MCF 10A (cell line): Measurements from ENCODE around the gene TMEM179. TPM values are rescaled to one million over a fixed set of nuclear protein-coding genes. Genes with fewer than 3 reads are reported as not detected.

Experiments
- BruUV-seq: library from RNA; stranded (reverse); fragments of 400-500 nt; replicated peaks from 2 replicates; lab custom pipeline; 2021; lab: Mats Ljungman, UMichigan
- CTCF ChIA-PET: fragments of 300-600 bp; sonication (Branson Sonifier 250); formaldehyde crosslinking; extraction: SDS; loops from one replicate; lab custom pipeline; 2021; ENCODE audit warnings: antibody characterized with exemption, inconsistent platforms; lab: Yijun Ruan, JAX
- POLR2A ChIA-PET: fragments of 300-600, 350-650 bp; sonication (Branson Sonifier 250); formaldehyde crosslinking; extraction: SDS; loops from one replicate; lab custom pipeline; 2020; ENCODE audit warnings: antibody characterized with exemption, inconsistent platforms; lab: Yijun Ruan, JAX
- DNase-seq: peaks from one replicate; pipeline ENCODE4 v3.0.0-alpha.2; 2018; ENCODE audit not compliant: unreplicated experiment
- H3K27ac Mint-ChIP-seq: one replicate; pipeline ENCODE4 v1.8.0; 2022; ENCODE audit warnings: mild to moderate bottlenecking, low read depth, mixed read lengths; ENCODE audit not compliant: unreplicated experiment
- H3K27me3 Mint-ChIP-seq: one replicate; pipeline ENCODE4 v1.8.0; 2022; ENCODE audit warnings: mixed read lengths; ENCODE audit not compliant: insufficient read depth, unreplicated experiment
- H3K36me3 Mint-ChIP-seq: one replicate; pipeline ENCODE4 v1.8.0; 2022; ENCODE audit warnings: mild to moderate bottlenecking, moderate library complexity, mixed read lengths; ENCODE audit not compliant: insufficient read depth, unreplicated experiment
- H3K4me1 Mint-ChIP-seq: one replicate; pipeline ENCODE4 v1.8.0; 2022; ENCODE audit warnings: mixed read lengths; ENCODE audit not compliant: insufficient read depth, unreplicated experiment
- H3K4me3 Mint-ChIP-seq: one replicate; pipeline ENCODE4 v1.8.0; 2022; ENCODE audit warnings: mild to moderate bottlenecking, moderate library complexity, mixed read lengths; ENCODE audit not compliant: unreplicated experiment
- H3K9me3 Mint-ChIP-seq: one replicate; pipeline ENCODE4 v1.8.0; 2022; ENCODE audit warnings: mixed read lengths; ENCODE audit not compliant: unreplicated experiment
- CTCF ChIP-seq: fragments of 200-600 bp; IDR thresholded peaks from one replicate; pipeline ENCODE4 v1.8.0; 2022; ENCODE audit warnings: antibody characterized with exemption, mild to moderate bottlenecking; ENCODE audit not compliant: unreplicated experiment
- intact Hi-C: fragments of 100-400 bp; cut with micrococcal nuclease; formaldehyde crosslinking; loops from 2 replicates; pipeline ENCODE4 v1.14.1; 2022
- total RNA-seq: library from RNA; stranded (reverse); gene quantifications from 2 replicates; pipeline ENCODE4 v1.2.3, GENCODE V29; 2022

Gene TMEM179
- total RNA-seq, 1 experiment from 2014 or later, result not detected

DNA sequence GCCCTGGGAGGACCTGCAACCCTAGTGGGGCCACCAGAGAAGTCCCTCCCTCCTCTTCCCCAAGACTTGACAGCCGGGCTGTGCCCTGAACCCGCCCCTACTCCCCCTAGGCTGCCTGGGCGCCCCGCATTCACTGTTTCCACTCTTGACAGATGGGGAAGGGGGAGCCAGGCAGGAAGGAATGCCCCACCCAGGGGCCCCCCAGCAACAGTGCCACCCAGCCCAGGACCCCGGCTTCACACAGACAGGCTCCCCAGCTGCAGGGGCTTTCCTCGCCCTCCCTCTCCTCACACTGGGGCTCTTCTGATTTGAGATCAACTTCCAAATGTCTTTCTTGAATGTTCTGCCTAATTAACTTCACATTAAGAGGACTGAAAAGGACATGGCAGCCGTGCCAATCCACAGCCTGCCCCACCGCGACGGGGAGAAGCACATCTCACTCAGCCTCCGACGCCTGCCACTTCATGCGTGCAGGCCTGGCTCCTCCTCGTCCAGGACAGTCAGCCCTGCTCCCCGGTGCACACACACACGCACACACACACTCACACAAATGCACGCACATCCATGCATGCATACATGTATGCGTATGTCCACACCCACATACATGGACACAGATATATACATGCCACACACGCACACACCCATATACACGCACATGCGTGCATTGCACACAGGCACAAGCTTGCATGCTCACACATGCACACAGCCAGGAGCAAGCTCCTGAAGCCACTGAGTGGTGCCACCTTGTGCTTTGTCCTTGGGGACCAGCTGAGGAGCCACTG lies 44.6 kb downstream of the TMEM179 start:
- no peak overlapping the region for H3K27ac Mint-ChIP-seq
- H3K4me1 Mint-ChIP-seq, result peaks cover 6% of the 10 kb centered on the region
- no peak for DNase-seq
- intact Hi-C loops, result no loop called here
- no peaks in the 10 kb centered on the region for H3K36me3 Mint-ChIP-seq
- H3K4me3 Mint-ChIP-seq, result no peak overlapping the region
- ChIA-PET CTCF (interaction anchor here (0.6 to 1.6 kb wide), 2 partner anchors 338 to 422 kb away, joined by 3 to 4 read pairs; no protein-coding TSS in a partner anchor), POLR2A (no interaction called here)
- no TSS peak for BruUV-seq
- peaks cover 30% of the 10 kb centered on the region for H3K27me3 Mint-ChIP-seq
- H3K9me3 Mint-ChIP-seq, result no peaks in the 10 kb centered on the region
- TF ChIP-seq CTCF, result no peak

- peaks cover 35% of the 10 kb centered on the region for H3K27me3 Mint-ChIP-seq
- CTCF ChIA-PET, result no interaction called here
Measured at GRCh38 chr14:104559028-104559803, 45.4 kb downstream of the TMEM179 start.

DNA sequence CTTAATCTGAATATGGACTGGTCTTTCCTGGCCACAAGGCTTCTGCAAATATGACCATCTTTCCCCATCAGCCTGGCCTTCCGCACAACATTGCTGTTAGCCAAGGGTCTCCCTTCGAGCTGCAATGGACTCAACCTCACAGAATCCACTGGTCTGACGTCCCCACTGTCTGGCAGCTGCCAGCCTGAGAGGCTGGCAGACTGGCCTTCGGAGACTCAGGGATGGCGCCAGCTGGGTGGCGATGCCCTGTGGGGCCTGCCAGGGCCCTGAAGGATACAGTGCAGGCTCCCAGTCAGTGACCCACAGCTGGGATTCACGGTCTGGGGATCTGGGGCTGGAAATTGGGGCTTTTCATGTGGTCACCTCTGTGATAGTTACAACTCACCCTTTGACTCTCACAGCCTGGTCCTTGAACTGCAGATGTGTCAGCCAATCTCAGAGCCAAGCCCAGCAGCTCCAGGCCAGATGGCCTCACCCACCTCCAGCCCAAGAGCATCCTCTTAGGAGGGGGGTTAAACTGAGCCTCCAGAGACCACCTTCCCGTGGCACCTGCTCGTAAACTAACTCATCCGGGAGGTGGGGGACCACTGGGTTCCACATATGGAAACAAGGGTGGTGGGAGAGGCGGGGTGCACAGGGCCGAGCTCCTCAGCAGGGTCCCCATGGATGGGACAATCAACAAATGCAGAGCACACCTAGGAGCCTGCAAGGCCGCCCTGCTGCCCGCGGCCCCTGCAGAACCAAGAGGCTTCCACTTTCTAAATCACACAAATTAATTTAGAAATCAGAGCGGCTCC lies 46.1 kb downstream of the TMEM179 start:
- no peak overlapping the region for H3K4me3 Mint-ChIP-seq
- no peak overlapping the region for H3K27ac Mint-ChIP-seq
- peaks cover 43% of the 10 kb centered on the region for H3K27me3 Mint-ChIP-seq
- POLR2A ChIA-PET, result no interaction called here
- no peaks in the 10 kb centered on the region for H3K36me3 Mint-ChIP-seq
- no TSS peak for BruUV-seq
- intact Hi-C loops, result no loop called here
- DNase-seq, result no peak
- no peaks in the 10 kb centered on the region for H3K9me3 Mint-ChIP-seq
- H3K4me1 Mint-ChIP-seq, result no peaks in the 10 kb centered on the region
- TF ChIP-seq CTCF, result no peak
- CTCF ChIA-PET, result interaction anchor here (0.7 kb wide), 1 partner anchor 421 kb away, joined by 3 read pairs; no protein-coding TSS in a partner anchor

More at GRCh38 chr14:104559028-104559803, 45.4 kb downstream of the TMEM179 start:
- no peak for TF ChIP-seq CTCF
- peaks cover 5% of the 10 kb centered on the region for H3K4me1 Mint-ChIP-seq
- intact Hi-C loops, result no loop called here
- DNase-seq, result no peak
- no peaks in the 10 kb centered on the region for H3K9me3 Mint-ChIP-seq
- H3K36me3 Mint-ChIP-seq, result no peaks in the 10 kb centered on the region
- H3K4me3 Mint-ChIP-seq, result no peak overlapping the region
- no peak overlapping the region for H3K27ac Mint-ChIP-seq
- BruUV-seq, result no TSS peak
- POLR2A ChIA-PET, result no interaction called here
